OCI-LY1 (cell line): ENCODE results near the gene GMPPA.

Experiments
- CTCF ChIP-seq: fragments of 200-600 bp; sonication (generic), shearing (Covaris generic); IDR thresholded peaks from 2 replicates; pipeline ENCODE4 v1.5.1; 2017; ENCODE audit warnings: mild to moderate bottlenecking, antibody characterized with exemption, low read length, moderate library complexity, mixed read lengths
- EZH2 ChIP-seq: fragments of 200-600 bp; sonication (generic), shearing (Covaris generic); IDR thresholded peaks from 2 replicates; pipeline ENCODE4 v1.8.0; 2017; ENCODE audit warnings: borderline replicate concordance, mixed run types, mild to moderate bottlenecking, antibody characterized with exemption, low read length, moderate library complexity, mixed read lengths

GRCh38 chr2:219490186-219490585 lies 8.5 kb upstream of the GMPPA start:
- no peak for TF ChIP-seq CTCF
- no peak for TF ChIP-seq EZH2
